A549 (cell line): ENCODE data around the gene ATG4A.

ENCODE experiments used
- CHD2 ChIP-seq: fragments of 150-350 bp; IDR thresholded peaks from 2 replicates; pipeline ENCODE4 v1.6.1; 2014; ENCODE audit warnings: low read length; ENCODE audit not compliant: partially characterized antibody
- CTCF ChIP-seq: fragments of >200 bp; sonication (Bioruptor Twin); formaldehyde crosslinking; IDR thresholded peaks from 3 replicates; pipeline ENCODE4 v1.5.1; 2016
- EP300 ChIP-seq, 2 experiments: fragments of >200 bp; sonication (Bioruptor Twin); formaldehyde crosslinking; IDR thresholded peaks; 2 replicates in 1 of 2; 3 replicates in 1 of 2; pipeline ENCODE4 v1.6.1; 2016 to 2017
- HDAC2 ChIP-seq: fragments of 200-600 bp; sonication (generic); IDR thresholded peaks from 2 replicates; pipeline ENCODE4 v1.6.1; 2016
- KDM1A ChIP-seq: fragments of 200-600 bp; sonication (generic); IDR thresholded peaks from 2 replicates; pipeline ENCODE4 v1.6.1; 2016; ENCODE audit warnings: low read depth, mild to moderate bottlenecking
- KDM5A ChIP-seq: fragments of 200-600 bp; sonication (generic); IDR thresholded peaks from 2 replicates; pipeline ENCODE4 v1.6.1; 2016; ENCODE audit warnings: antibody characterized with exemption, mild to moderate bottlenecking
- MAX ChIP-seq: IDR thresholded peaks from 2 replicates; pipeline ENCODE4 v1.6.1; 2012
- MAZ ChIP-seq: fragments of 150-350 bp; IDR thresholded peaks from 2 replicates; pipeline ENCODE4 v1.6.1; 2014; ENCODE audit warnings: antibody characterized with exemption, low read depth, low read length, borderline replicate concordance
- MYC ChIP-seq: IDR thresholded peaks from 2 replicates; pipeline ENCODE4 v1.6.1; 2012; ENCODE audit warnings: mild to moderate bottlenecking, inconsistent platforms, low read length, improper control_type of control experiment, borderline replicate concordance
- SMC3 ChIP-seq: fragments of >200 bp; sonication (Bioruptor Twin); formaldehyde crosslinking; IDR thresholded peaks from 3 replicates; pipeline ENCODE4 v1.6.1; 2018; ENCODE audit warnings: inconsistent platforms

- TF ChIP-seq CHD2 (no peak), KDM1A (no peak), MAZ (no peak), KDM5A (no peak), EP300 (IDR thresholded peaks at IDR 0.05) (no peak), SMC3 (no peak), MYC (no peak), CTCF (no peak), HDAC2 (no peak), MAX (no peak)
Measured at GRCh38 chrX:108178143-108178498, 86.5 kb downstream of the ATG4A start.
